ENCODE results near the gene TGFBR3.

TGFBR3 gene

GRCh38 chr1:91724644-91725043 is 161.3 kb downstream of the TGFBR3 start:
- no peak overlapping the region for H3K4me3 ChIP-seq (replicated peaks; ENCODE audit: low read depth, low read length)
- no peak for TF ChIP-seq CTCF (IDR thresholded peaks at IDR 0.05; ENCODE audit: low read depth, low read length, missing control alignments)
- DNase-seq (ENCODE audit: extremely low read depth, low read depth): no peak

GRCh38 chr1:91724231-91724630 is 161.7 kb downstream of the TGFBR3 start:
- DNase-seq (ENCODE audit: extremely low read depth, low read depth): no peak
- no peak overlapping the region for H3K4me3 ChIP-seq (replicated peaks; ENCODE audit: low read depth, low read length)
- TF ChIP-seq CTCF (IDR thresholded peaks at IDR 0.05; ENCODE audit: low read depth, low read length, missing control alignments): no peak

- no peak overlapping the region for H3K4me3 ChIP-seq (replicated peaks; ENCODE audit: low read depth, low read length)
- no peak for TF ChIP-seq CTCF (IDR thresholded peaks at IDR 0.05; ENCODE audit: low read depth, low read length, missing control alignments)
- DNase-seq (ENCODE audit: extremely low read depth, low read depth): no peak
Observed at GRCh38 chr1:91720044-91720443, 165.9 kb downstream of the TGFBR3 start.

- no peak for DNase-seq (ENCODE audit: extremely low read depth, low read depth)
- no peak for TF ChIP-seq CTCF (IDR thresholded peaks at IDR 0.05; ENCODE audit: low read depth, low read length, missing control alignments)
Observed at GRCh38 chr1:91718877-91719276, 167.1 kb downstream of the TGFBR3 start.

GRCh38 chr1:91718368-91718767 is 167.6 kb downstream of the TGFBR3 start:
- DNase-seq (ENCODE audit: extremely low read depth, low read depth): no peak
- H3K4me3 ChIP-seq (replicated peaks; ENCODE audit: low read depth, low read length): no peak overlapping the region
- no peak for TF ChIP-seq CTCF (IDR thresholded peaks at IDR 0.05; ENCODE audit: low read depth, low read length, missing control alignments)

More at GRCh38 chr1:91718877-91719276, 167.1 kb downstream of the TGFBR3 start:
- no peak overlapping the region for H3K4me3 ChIP-seq (replicated peaks; ENCODE audit: low read depth, low read length)

- DNase-seq (ENCODE audit: extremely low read depth, low read depth): no peak
- TF ChIP-seq CTCF (IDR thresholded peaks at IDR 0.05; ENCODE audit: low read depth, low read length, missing control alignments): no peak
- no peak overlapping the region for H3K4me3 ChIP-seq (replicated peaks; ENCODE audit: low read depth, low read length)
Observed at GRCh38 chr1:91717839-91718238, 168.1 kb downstream of the TGFBR3 start.

- H3K4me3 ChIP-seq (replicated peaks; ENCODE audit: low read depth, low read length): no peak overlapping the region
- no peak for TF ChIP-seq CTCF (IDR thresholded peaks at IDR 0.05; ENCODE audit: low read depth, low read length, missing control alignments)
- no peak for DNase-seq (ENCODE audit: extremely low read depth, low read depth)
Observed at GRCh38 chr1:91716339-91716738, 169.6 kb downstream of the TGFBR3 start.
